HG03060 (cell line): ENCODE results near the gene ZNF396.

Experiments
- ATAC-seq: cut with Tn5 transposase; IDR thresholded peaks from one replicate; pipeline ENCODE4 v1.9.1; 2021; ENCODE audit warnings: low read depth, moderate number of reproducible peaks; ENCODE audit not compliant: unreplicated experiment

The ZNF396 gene

GRCh38 chr18:35376742-35377695 lies at the start of gene ZNF396:
ZNF396 (minus strand) TSS chr18:35377337; CDS start chr18:35374292, 3,045 bp downstream.
- ATAC-seq = peak; percentile 22

GRCh38 chr18:35426786-35427185 lies 49.6 kb upstream of the ZNF396 start:
- no peak for ATAC-seq

GRCh38 chr18:35424356-35424755 lies 47.2 kb upstream of the ZNF396 start:
- no peak for ATAC-seq

- no peak for ATAC-seq
Observed at GRCh38 chr18:35422237-35422636, 45.1 kb upstream of the ZNF396 start.

- no peak for ATAC-seq
Observed at GRCh38 chr18:35418610-35419009, 41.5 kb upstream of the ZNF396 start.

GRCh38 chr18:35417223-35417622 lies 40.1 kb upstream of the ZNF396 start:
- no peak for ATAC-seq

GRCh38 chr18:35415511-35416073 lies 38.5 kb upstream of the ZNF396 start:
- ATAC-seq = no peak

GRCh38 chr18:35413163-35413511 lies 36.0 kb upstream of the ZNF396 start:
- ATAC-seq = no peak

- ATAC-seq = no peak
Observed at GRCh38 chr18:35411625-35412351, 34.7 kb upstream of the ZNF396 start.

GRCh38 chr18:35410561-35410960 lies 33.4 kb upstream of the ZNF396 start:
- ATAC-seq = peak; percentile 61

GRCh38 chr18:35409911-35410310 lies 32.8 kb upstream of the ZNF396 start:
- no peak for ATAC-seq

GRCh38 chr18:35408843-35409261 lies 31.7 kb upstream of the ZNF396 start:
- ATAC-seq = no peak

- peak; percentile 34 for ATAC-seq
Observed at GRCh38 chr18:35407871-35408481, 30.8 kb upstream of the ZNF396 start.

GRCh38 chr18:35406666-35407065 lies 29.5 kb upstream of the ZNF396 start:
- ATAC-seq = no peak

- ATAC-seq = no peak
Observed at GRCh38 chr18:35397976-35398375, 20.8 kb upstream of the ZNF396 start.

GRCh38 chr18:35393716-35394115 lies 16.6 kb upstream of the ZNF396 start:
- ATAC-seq = no peak

- no peak for ATAC-seq
Observed at GRCh38 chr18:35392375-35392774, 15.2 kb upstream of the ZNF396 start.

- ATAC-seq = no peak
Observed at GRCh38 chr18:35390951-35391700, 14.0 kb upstream of the ZNF396 start.

GRCh38 chr18:35389095-35389618 lies 12.0 kb upstream of the ZNF396 start:
- no peak for ATAC-seq

- no peak for ATAC-seq
Observed at GRCh38 chr18:35387152-35387571, 10.0 kb upstream of the ZNF396 start.
